Gastroesophageal sphincter (tissue), 4 donors: ENCODE measurements around the gene TRIM25. TPM values are rescaled to one million over a fixed set of nuclear protein-coding genes. Genes with fewer than 3 reads are reported as not detected.

ENCODE experiments used
- ATAC-seq: fragments of 150-250 bp; one replicate; pipeline ENCODE4 v1.9.1; 2016; ENCODE audit warnings: mild to moderate bottlenecking, moderate library complexity
- H3K27ac ChIP-seq, 4 donors: fragments of 200-600 bp; sonication (generic) in 3 of 4; 1 replicate in 3 of 4; 2 replicates in 1 of 4; pipeline ENCODE4 v1.5.1; 2016 to 2019
- H3K27me3 ChIP-seq: fragments of 200-600 bp; sonication (generic); one replicate; pipeline ENCODE4 v1.5.1; 2019
- H3K36me3 ChIP-seq, 2 donors: fragments of 200-600 bp; sonication (generic); one replicate each; pipeline ENCODE4 v1.5.1; 2019; ENCODE audit warnings: control low read depth in 1 of 2
- H3K4me1 ChIP-seq, 3 donors: fragments of 200-600 bp; sonication (generic); 1 replicate in 2 of 3; 2 replicates in 1 of 3; pipeline ENCODE4 v1.5.1; 2016 to 2019; ENCODE audit warnings: control low read depth in 2 of 3
- H3K4me3 ChIP-seq, 2 donors: fragments of 200-600 bp; sonication (generic); one replicate each; pipeline ENCODE4 v1.5.1; 2019; ENCODE audit warnings: mild to moderate bottlenecking in 1 of 2, moderate library complexity in 1 of 2
- H3K9me3 ChIP-seq, 3 donors: fragments of 200-600 bp; sonication (generic); one replicate each; pipeline ENCODE4 v1.5.1; 2017 to 2019; ENCODE audit warnings: control low read depth in 2 of 3
- EP300 ChIP-seq: sonication (generic); formaldehyde crosslinking; IDR thresholded peaks from one replicate; pipeline ENCODE4 v1.6.1; 2017; ENCODE audit warnings: antibody characterized with exemption, mild to moderate bottlenecking
- POLR2A ChIP-seq, 2 donors: fragments of 450-650 bp; IDR thresholded peaks; one replicate each; pipeline ENCODE4 v1.6.1; 2017; ENCODE audit warnings: antibody characterized with exemption in 2 of 2, mild to moderate bottlenecking in 2 of 2, moderate library complexity in 1 of 2
- POLR2AphosphoS5 ChIP-seq: sonication (generic); formaldehyde crosslinking; IDR thresholded peaks from one replicate; pipeline ENCODE4 v1.6.1; 2017; ENCODE audit warnings: antibody characterized with exemption
- WGBS, 2 donors: methylation state at CpG; one replicate each; pipeline ENCODE4 v1.1.5; 2018; ENCODE audit warnings: low coverage in 1 of 2; 5-methylcytosine and 5-hydroxymethylcytosine counted together
- total RNA-seq, 4 donors: library from RNA; depleted of rRNA; stranded (reverse); fragments of >200 nt; gene quantifications; one replicate each; pipeline ENCODE4 v1.1.0, GENCODE V29; 2016
- TF ChIP-seq, protein P1 (sequence below), 4 experiments: fragments of 200-600 bp in 2 of 4; fragments of 450-650 bp in 2 of 4; sonication (generic) in 1 of 4; IDR thresholded peaks; one replicate each; pipeline ENCODE4 v1.5.1; 2017 to 2019; ENCODE audit warnings: antibody characterized with exemption in 4 of 4, mild to moderate bottlenecking in 2 of 4, moderate library complexity in 2 of 4

Gene TRIM25
- total RNA-seq, 4 donors from 2014 or later: 10.1 to 36.6 (median 20.6) TPM

DNA sequence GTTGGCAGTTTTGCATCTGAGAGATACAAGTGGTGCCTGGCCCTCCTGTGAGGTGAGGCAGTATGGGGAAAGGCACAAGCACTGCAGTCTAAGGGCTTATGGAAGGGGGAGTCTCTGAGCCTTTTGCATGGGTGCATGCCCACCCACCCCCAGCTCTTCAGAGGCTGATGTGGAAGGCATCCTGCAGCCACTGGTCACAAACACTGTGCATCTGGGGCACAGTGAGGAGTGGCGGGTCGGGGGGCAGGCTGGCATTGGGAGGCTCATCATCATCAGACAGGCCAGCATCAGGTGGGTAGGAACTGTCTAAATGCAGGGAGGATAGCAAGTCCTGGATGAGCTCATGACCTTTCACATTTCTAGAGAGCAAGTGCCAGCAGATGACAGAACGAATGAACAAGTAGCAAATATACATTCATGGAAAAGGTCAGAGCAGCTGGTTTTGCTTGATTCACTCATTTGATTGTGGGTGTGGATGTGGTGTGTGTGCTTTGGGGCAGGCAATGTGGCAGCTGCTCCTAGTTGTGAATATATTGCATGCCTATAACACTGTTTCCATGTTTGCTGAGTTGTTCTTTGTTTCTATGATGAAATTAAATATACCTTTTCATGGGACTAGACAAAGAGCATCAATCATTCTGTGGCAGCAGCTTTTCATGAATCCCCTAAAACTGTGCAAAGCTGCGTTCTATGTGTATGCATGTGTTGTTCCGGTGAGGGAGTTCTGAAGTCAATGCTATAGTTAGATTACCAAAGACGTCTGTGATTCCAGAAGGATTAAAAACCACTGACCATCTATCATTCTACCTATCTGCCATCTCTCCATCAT is 29.2 kb downstream of the TRIM25 start:
- peaks cover 0 to 10% (median 0%) of the 10 kb centered on the region in 3 donors for H3K9me3 ChIP-seq
- H3K4me1 ChIP-seq: no peaks in the 10 kb centered on the region
- H3K36me3 ChIP-seq: peaks cover 0 to 42% of the 10 kb centered on the region in 2 donors
- no peaks in the 10 kb centered on the region for H3K27me3 ChIP-seq
- TF ChIP-seq, protein P1, sequence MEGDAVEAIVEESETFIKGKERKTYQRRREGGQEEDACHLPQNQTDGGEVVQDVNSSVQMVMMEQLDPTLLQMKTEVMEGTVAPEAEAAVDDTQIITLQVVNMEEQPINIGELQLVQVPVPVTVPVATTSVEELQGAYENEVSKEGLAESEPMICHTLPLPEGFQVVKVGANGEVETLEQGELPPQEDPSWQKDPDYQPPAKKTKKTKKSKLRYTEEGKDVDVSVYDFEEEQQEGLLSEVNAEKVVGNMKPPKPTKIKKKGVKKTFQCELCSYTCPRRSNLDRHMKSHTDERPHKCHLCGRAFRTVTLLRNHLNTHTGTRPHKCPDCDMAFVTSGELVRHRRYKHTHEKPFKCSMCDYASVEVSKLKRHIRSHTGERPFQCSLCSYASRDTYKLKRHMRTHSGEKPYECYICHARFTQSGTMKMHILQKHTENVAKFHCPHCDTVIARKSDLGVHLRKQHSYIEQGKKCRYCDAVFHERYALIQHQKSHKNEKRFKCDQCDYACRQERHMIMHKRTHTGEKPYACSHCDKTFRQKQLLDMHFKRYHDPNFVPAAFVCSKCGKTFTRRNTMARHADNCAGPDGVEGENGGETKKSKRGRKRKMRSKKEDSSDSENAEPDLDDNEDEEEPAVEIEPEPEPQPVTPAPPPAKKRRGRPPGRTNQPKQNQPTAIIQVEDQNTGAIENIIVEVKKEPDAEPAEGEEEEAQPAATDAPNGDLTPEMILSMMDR (IDR thresholded peaks at IDR 0.05): no peak
- no peak for TF ChIP-seq EP300
- TF ChIP-seq POLR2AphosphoS5: no peak
- TF ChIP-seq POLR2A (IDR thresholded peaks at IDR 0.05): no peak
- ATAC-seq: no peak
- WGBS, 2 donors: 70 to 81% methylated on average over 2 to 6 of the region's 6 CpGs
- no peak overlapping the region for H3K4me3 ChIP-seq
- no peak overlapping the region for H3K27ac ChIP-seq

DNA sequence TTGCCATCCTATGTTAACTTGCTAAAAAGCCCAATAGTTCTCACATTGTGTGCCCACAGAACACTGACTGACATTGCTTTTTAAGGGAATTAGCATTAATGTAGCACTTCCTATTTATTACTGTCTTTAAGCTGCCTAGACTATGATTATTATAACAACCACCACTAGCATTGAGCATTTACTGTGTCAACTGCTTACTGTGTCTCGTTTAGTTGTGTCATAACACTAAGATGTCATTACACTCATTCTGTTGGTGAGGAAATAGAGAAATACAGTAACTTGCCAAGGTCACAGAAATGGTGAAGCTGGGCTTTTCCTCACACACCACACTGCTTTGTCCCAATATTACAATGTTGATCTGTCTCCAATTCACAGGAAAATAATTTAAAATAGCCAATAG is 30.2 kb downstream of the TRIM25 start:
- WGBS, 2 donors: 25 to 33% methylated on average over 1 of the region's 1 CpG
- TF ChIP-seq POLR2A (IDR thresholded peaks at IDR 0.05) (no peak), EP300 (no peak), POLR2AphosphoS5 (no peak)
- TF ChIP-seq, protein P1 (IDR thresholded peaks at IDR 0.05): no peak
- H3K9me3 ChIP-seq: peaks cover 0 to 10% (median 0%) of the 10 kb centered on the region in 3 donors
- ATAC-seq: no peak
- no peak overlapping the region for H3K27ac ChIP-seq
- no peak overlapping the region for H3K4me3 ChIP-seq
- peaks cover 0 to 32% of the 10 kb centered on the region in 2 donors for H3K36me3 ChIP-seq
- H3K27me3 ChIP-seq: no peaks in the 10 kb centered on the region
- H3K4me1 ChIP-seq: no peaks in the 10 kb centered on the region

GRCh38 chr17:56881685-56882295 is 32.1 kb downstream of the TRIM25 start:
- WGBS, 2 donors: 63 to 100% methylated on average over 1 of the region's 3 CpGs
- TF ChIP-seq EP300 (no peak), POLR2A (IDR thresholded peaks at IDR 0.05) (no peak), POLR2AphosphoS5 (no peak)
- TF ChIP-seq, protein P1 (IDR thresholded peaks at IDR 0.05): no peak
- no peaks in the 10 kb centered on the region for H3K4me1 ChIP-seq

GRCh38 chr17:56880571-56880970 is 33.3 kb downstream of the TRIM25 start:
- Histone ChIP-seq H3K4me3 (no peak overlapping the region), H3K4me1 (no peaks in the 10 kb centered on the region), H3K36me3 (peaks cover 0 to 5% of the 10 kb centered on the region in 2 donors), H3K27ac (no peak overlapping the region), H3K9me3 (no peaks in the 10 kb centered on the region), H3K27me3 (no peaks in the 10 kb centered on the region)
- 69 to 71% methylated on average over 6 to 7 of the region's 8 CpGs for WGBS, 2 donors
- ATAC-seq: no peak
- TF ChIP-seq EP300: no peak
- TF ChIP-seq POLR2A (IDR thresholded peaks at IDR 0.05): no peak
- TF ChIP-seq, protein P1 (IDR thresholded peaks at IDR 0.05): no peak
- no peak for TF ChIP-seq POLR2AphosphoS5

More at GRCh38 chr17:56881685-56882295, 32.1 kb downstream of the TRIM25 start:
- no peaks in the 10 kb centered on the region for H3K27me3 ChIP-seq
- H3K27ac ChIP-seq: no peak overlapping the region
- no peak for ATAC-seq
- no peaks in the 10 kb centered on the region for H3K9me3 ChIP-seq
- H3K36me3 ChIP-seq: peaks cover 0 to 15% of the 10 kb centered on the region in 2 donors
- no peak overlapping the region for H3K4me3 ChIP-seq
